Gastrocnemius medialis (tissue), 4 donors: ENCODE results near the gene PARP2.

Experiments
- POLR2A ChIP-seq, 2 donors: fragments of 450-650 bp; IDR thresholded peaks; one replicate each; pipeline ENCODE4 v1.6.1; 2017; ENCODE audit warnings: antibody characterized with exemption in 2 of 2, mild to moderate bottlenecking in 2 of 2, moderate library complexity in 2 of 2
- TF ChIP-seq, protein P1 (sequence below), 5 experiments: fragments of 450-650 bp in 3 of 5; fragments of 200-600 bp in 2 of 5; sonication (generic) in 2 of 5; IDR thresholded peaks in 4 of 5; conservative IDR thresholded peaks in 1 of 5; 1 replicate in 4 of 5; 2 replicates in 1 of 5; pipeline ENCODE4 v1.5.1; 2016 to 2019; ENCODE audit warnings: antibody characterized with exemption in 5 of 5, mild to moderate bottlenecking in 3 of 5, moderate library complexity in 3 of 5

DNA sequence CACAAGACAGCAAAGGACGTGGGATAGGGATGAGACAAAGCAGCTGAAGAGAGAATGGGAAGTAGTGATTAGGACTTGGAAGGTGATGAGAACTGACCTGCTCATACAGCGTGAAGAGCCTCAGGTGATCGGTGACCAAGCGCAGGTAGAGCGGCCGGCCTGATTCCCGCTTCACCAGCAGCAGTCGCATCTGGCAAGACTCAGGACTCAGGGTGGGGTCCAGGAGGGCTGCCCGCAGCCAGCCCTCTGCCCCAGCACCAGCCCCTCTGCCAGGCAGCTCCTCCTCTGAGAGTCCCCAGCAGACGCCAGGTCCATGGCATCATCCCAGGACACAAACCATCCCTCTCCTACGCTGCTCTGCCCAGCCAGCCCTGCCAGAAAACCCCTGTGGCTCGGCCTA is 39.1 kb downstream of the PARP2 start:
- TF ChIP-seq, protein P1, sequence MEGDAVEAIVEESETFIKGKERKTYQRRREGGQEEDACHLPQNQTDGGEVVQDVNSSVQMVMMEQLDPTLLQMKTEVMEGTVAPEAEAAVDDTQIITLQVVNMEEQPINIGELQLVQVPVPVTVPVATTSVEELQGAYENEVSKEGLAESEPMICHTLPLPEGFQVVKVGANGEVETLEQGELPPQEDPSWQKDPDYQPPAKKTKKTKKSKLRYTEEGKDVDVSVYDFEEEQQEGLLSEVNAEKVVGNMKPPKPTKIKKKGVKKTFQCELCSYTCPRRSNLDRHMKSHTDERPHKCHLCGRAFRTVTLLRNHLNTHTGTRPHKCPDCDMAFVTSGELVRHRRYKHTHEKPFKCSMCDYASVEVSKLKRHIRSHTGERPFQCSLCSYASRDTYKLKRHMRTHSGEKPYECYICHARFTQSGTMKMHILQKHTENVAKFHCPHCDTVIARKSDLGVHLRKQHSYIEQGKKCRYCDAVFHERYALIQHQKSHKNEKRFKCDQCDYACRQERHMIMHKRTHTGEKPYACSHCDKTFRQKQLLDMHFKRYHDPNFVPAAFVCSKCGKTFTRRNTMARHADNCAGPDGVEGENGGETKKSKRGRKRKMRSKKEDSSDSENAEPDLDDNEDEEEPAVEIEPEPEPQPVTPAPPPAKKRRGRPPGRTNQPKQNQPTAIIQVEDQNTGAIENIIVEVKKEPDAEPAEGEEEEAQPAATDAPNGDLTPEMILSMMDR (IDR thresholded peaks at IDR 0.05 in 4 of 5, conservative IDR thresholded peaks at IDR 0.05 in 1 of 5) = no peak
- no peak for TF ChIP-seq POLR2A (IDR thresholded peaks at IDR 0.05)
